ENCODE data around the gene LGALS4.
"Not testable (repeated sequence)": the region's sequence is repeated elsewhere in the genome, so short reads cannot be mapped to it uniquely, and the experiment has no call there.

LGALS4 gene

GRCh38 chr19:38790507-38791403 is 22.0 kb downstream of the LGALS4 start:
- not testable (repeated sequence) for H3K18ac ChIP-seq (ENCODE audit: low read depth in 1 of 2, low read length in 2 of 2); H3K4ac ChIP-seq (ENCODE audit: low read depth in 1 of 2, low read length in 2 of 2); H4K8ac ChIP-seq (ENCODE audit: low read length); H3K9me3 ChIP-seq (ENCODE audit: control insufficient read depth, low read length); H3K27me3 ChIP-seq (ENCODE audit: control insufficient read depth in 1 of 2, insufficient read depth in 1 of 2, low read length in 2 of 2); H3K4me1 ChIP-seq (ENCODE audit: control insufficient read depth, insufficient read depth, low read depth, low read length); H2AFZ ChIP-seq (ENCODE audit: low read depth, low read length); DNase-seq; H3K23ac ChIP-seq (ENCODE audit: low read length in 2 of 2); H2BK5ac ChIP-seq (ENCODE audit: low read depth, low read length, poor library complexity, severe bottlenecking); H3K27ac ChIP-seq (ENCODE audit: low read length, poor library complexity, severe bottlenecking); H2BK12ac ChIP-seq (ENCODE audit: low read length in 2 of 2); H3K36me3 ChIP-seq (ENCODE audit: control insufficient read depth in 1 of 2, insufficient read depth in 2 of 2, low read depth in 1 of 2, low read length in 2 of 2); H3K4me2 ChIP-seq (ENCODE audit: low read length, poor library complexity, severe bottlenecking); H2BK15ac ChIP-seq (ENCODE audit: low read depth, poor library complexity, severe bottlenecking); H3K14ac ChIP-seq (ENCODE audit: low read length in 2 of 2); H4K91ac ChIP-seq (ENCODE audit: low read length); H2BK120ac ChIP-seq (ENCODE audit: low read depth, low read length); H3K79me1 ChIP-seq (replicated peaks; ENCODE audit: low read length, poor library complexity, severe bottlenecking); H2AK5ac ChIP-seq (ENCODE audit: low read length, severe bottlenecking)
- 94% methylated on average over 2 of the region's 49 CpGs for WGBS
- H3K9ac ChIP-seq (ENCODE audit: low read length): peak overlapping the region; percentile 33
- H3K4me3 ChIP-seq (ENCODE audit: insufficient read depth in 1 of 2, low read depth in 1 of 2, low read length in 2 of 2): peak overlapping the region in 1 of 2 experiments; percentile 55

- H3K9me3 ChIP-seq (ENCODE audit: control insufficient read depth, low read length): no peaks in the 10 kb centered on the region
- peaks cover 0 to 3% of the 10 kb centered on the region in 2 experiments for H3K27me3 ChIP-seq (ENCODE audit: control insufficient read depth in 1 of 2, insufficient read depth in 1 of 2, low read length in 2 of 2)
- H2BK5ac ChIP-seq (ENCODE audit: low read depth, low read length, poor library complexity, severe bottlenecking): no peak within 1 kb of the TSS
- peaks cover 5% of the 10 kb centered on the region for H3K4me1 ChIP-seq (ENCODE audit: control insufficient read depth, insufficient read depth, low read depth, low read length)
- H3K36me3 ChIP-seq (ENCODE audit: control insufficient read depth in 1 of 2, insufficient read depth in 2 of 2, low read depth in 1 of 2, low read length in 2 of 2): no peaks in the 10 kb centered on the region
- peak within 1 kb of the TSS; percentile 39 for H2AK5ac ChIP-seq (ENCODE audit: low read length, severe bottlenecking)
- peak within 1 kb of the TSS in 1 of 2 experiments; percentile 41 for H3K23ac ChIP-seq (ENCODE audit: low read length in 2 of 2)
- no peak within 1 kb of the TSS for H2BK12ac ChIP-seq (ENCODE audit: low read length in 2 of 2)
- no peak within 1 kb of the TSS for H3K14ac ChIP-seq (ENCODE audit: low read length in 2 of 2)
- H4K8ac ChIP-seq (ENCODE audit: low read length): no peak within 1 kb of the TSS
- H3K4me2 ChIP-seq (ENCODE audit: low read length, poor library complexity, severe bottlenecking): no peak within 1 kb of the TSS
- H2AFZ ChIP-seq (ENCODE audit: low read depth, low read length): no peak within 1 kb of the TSS
- no peak within 1 kb of the TSS for H3K18ac ChIP-seq (ENCODE audit: low read depth in 1 of 2, low read length in 2 of 2)
- DNase-seq: no peak
- WGBS: 67% methylated on average over 8 of the region's 17 CpGs
- H4K91ac ChIP-seq (ENCODE audit: low read length): no peak within 1 kb of the TSS
- no peak within 1 kb of the TSS for H3K9ac ChIP-seq (ENCODE audit: low read length)
- no peak within 1 kb of the TSS for H3K27ac ChIP-seq (ENCODE audit: low read length, poor library complexity, severe bottlenecking)
- H3K4me3 ChIP-seq (ENCODE audit: insufficient read depth in 1 of 2, low read depth in 1 of 2, low read length in 2 of 2): no peak within 1 kb of the TSS
- H3K4ac ChIP-seq (ENCODE audit: low read depth in 1 of 2, low read length in 2 of 2): peak within 1 kb of the TSS in 1 of 2 experiments; percentile 13
- H2BK120ac ChIP-seq (ENCODE audit: low read depth, low read length): no peak within 1 kb of the TSS
- no peaks in the 10 kb centered on the region for H3K79me1 ChIP-seq (replicated peaks; ENCODE audit: low read length, poor library complexity, severe bottlenecking)
- H2BK15ac ChIP-seq (ENCODE audit: low read depth, poor library complexity, severe bottlenecking): no peak within 1 kb of the TSS
These were observed 24.1 kb downstream of the LGALS4 start, which contains the start of gene LGALS7B for GRCh38 chr19:38788478-38789243. TSS of gene LGALS7B (plus strand) at chr19:38789200. CDS start at chr19:38789227, 27 bp downstream.

- Histone ChIP-seq H3K23ac (ENCODE audit: low read length in 2 of 2) (no peak overlapping the region), H3K79me1 (replicated peaks; ENCODE audit: low read length, poor library complexity, severe bottlenecking) (no peaks in the 10 kb centered on the region), H3K4me2 (ENCODE audit: low read length, poor library complexity, severe bottlenecking) (no peak overlapping the region), H3K27ac (ENCODE audit: low read length, poor library complexity, severe bottlenecking) (no peak overlapping the region), H3K4me3 (ENCODE audit: insufficient read depth in 1 of 2, low read depth in 1 of 2, low read length in 2 of 2) (no peak overlapping the region), H3K4ac (ENCODE audit: low read depth in 1 of 2, low read length in 2 of 2) (no peak overlapping the region), H3K9me3 (ENCODE audit: control insufficient read depth, low read length) (no peaks in the 10 kb centered on the region), H2BK5ac (ENCODE audit: low read depth, low read length, poor library complexity, severe bottlenecking) (no peak overlapping the region), H2BK12ac (ENCODE audit: low read length in 2 of 2) (no peak overlapping the region), H3K36me3 (ENCODE audit: control insufficient read depth in 1 of 2, insufficient read depth in 2 of 2, low read depth in 1 of 2, low read length in 2 of 2) (no peaks in the 10 kb centered on the region), H4K91ac (ENCODE audit: low read length) (no peak overlapping the region), H2BK120ac (ENCODE audit: low read depth, low read length) (no peak overlapping the region), H3K18ac (ENCODE audit: low read depth in 1 of 2, low read length in 2 of 2) (no peak overlapping the region), H2BK15ac (ENCODE audit: low read depth, poor library complexity, severe bottlenecking) (no peak overlapping the region), H3K27me3 (ENCODE audit: control insufficient read depth in 1 of 2, insufficient read depth in 1 of 2, low read length in 2 of 2) (peaks cover 0 to 4% of the 10 kb centered on the region in 2 experiments), H2AFZ (ENCODE audit: low read depth, low read length) (no peak overlapping the region), H2AK5ac (ENCODE audit: low read length, severe bottlenecking) (no peak overlapping the region), H4K8ac (ENCODE audit: low read length) (no peak overlapping the region), H3K4me1 (ENCODE audit: control insufficient read depth, insufficient read depth, low read depth, low read length) (peaks cover 3% of the 10 kb centered on the region), H3K9ac (ENCODE audit: low read length) (no peak overlapping the region), H3K14ac (ENCODE audit: low read length in 2 of 2) (no peak overlapping the region)
- DNase-seq: no peak
- 88% methylated on average over 10 of the region's 11 CpGs for WGBS
These were observed 26.0 kb downstream of the LGALS4 start for GRCh38 chr19:38786572-38787265.
